ENCODE results near the gene JMJD7.

- TF ChIP-seq CTCF (IDR thresholded peaks at IDR 0.05; ENCODE audit: low read depth, low read length, poor library complexity, severe bottlenecking): no peak
- TF ChIP-seq EZH2phosphoT487 (IDR thresholded peaks at IDR 0.05; ENCODE audit: borderline replicate concordance, low read length): no peak
Measured at GRCh38 chr15:41868321-41868720, 40.4 kb downstream of the JMJD7 start.

Measured in DOHH2 (cell line).